Osteoblast (primary cell): ENCODE data around the gene FLNC. TPM values are rescaled to one million over a fixed set of nuclear protein-coding genes. Genes with fewer than 3 reads are reported as not detected.

Experiments
- DNase-seq: peaks from one replicate; pipeline ENCODE4 v3.0.0; 2011; ENCODE audit warnings: low spot score, mixed read lengths; ENCODE audit not compliant: insufficient read length; ENCODE audit errors: missing footprints
- H2AFZ ChIP-seq: 2 replicates; pipeline ENCODE4 v1.6.0; 2011; ENCODE audit warnings: mild to moderate bottlenecking, low read length
- H3K27ac ChIP-seq: 2 replicates; pipeline ENCODE4 v1.5.1; 2011; ENCODE audit warnings: mild to moderate bottlenecking, low read depth, low read length, moderate library complexity
- H3K27me3 ChIP-seq: 2 replicates; pipeline ENCODE4 v1.6.0; 2012; ENCODE audit warnings: mild to moderate bottlenecking, control low read depth, inconsistent platforms, low read length, moderate library complexity; ENCODE audit not compliant: insufficient read depth
- H3K36me3 ChIP-seq: 2 replicates; pipeline ENCODE4 v1.5.1; 2011; ENCODE audit warnings: mild to moderate bottlenecking, low read length, control low read depth, moderate library complexity; ENCODE audit not compliant: insufficient read depth
- H3K4me1 ChIP-seq: 2 replicates; pipeline ENCODE4 v1.5.1; 2011; ENCODE audit warnings: mild to moderate bottlenecking, low read length, control low read depth, moderate library complexity; ENCODE audit not compliant: insufficient read depth
- H3K4me2 ChIP-seq: 2 replicates; pipeline ENCODE4 v1.6.0; 2011; ENCODE audit warnings: mild to moderate bottlenecking, low read length; ENCODE audit not compliant: insufficient read depth
- H3K4me3 ChIP-seq: fragments of 200-600 bp; sonication (generic); 3 replicates; pipeline ENCODE4 v1.5.1; 2012; ENCODE audit warnings: mild to moderate bottlenecking, low read length, inconsistent platforms; ENCODE audit not compliant: insufficient read depth
- H3K79me2 ChIP-seq: 2 replicates; pipeline ENCODE4 v1.6.0; 2012; ENCODE audit warnings: mild to moderate bottlenecking, low read length, control low read depth, inconsistent platforms; ENCODE audit not compliant: insufficient read depth
- H3K9me3 ChIP-seq: 2 replicates; pipeline ENCODE4 v1.5.1; 2011; ENCODE audit warnings: low read depth, low read length, control low read depth
- H4K20me1 ChIP-seq: 2 replicates; pipeline ENCODE4 v1.6.0; 2012; ENCODE audit warnings: mild to moderate bottlenecking, low read length, control low read depth; ENCODE audit not compliant: insufficient read depth
- CTCF ChIP-seq: IDR thresholded peaks from 2 replicates; pipeline ENCODE4 v1.5.1; 2011; ENCODE audit warnings: mild to moderate bottlenecking, low read depth, low read length, moderate library complexity; ENCODE audit errors: extremely low read depth
- total RNA-seq: library from RNA; depleted of rRNA; stranded (reverse); fragments of >200 nt; gene quantifications from 2 replicates; pipeline ENCODE4 v1.2.3, GENCODE V29; 2012

The FLNC gene
- total RNA-seq, 1 donor, result 130 TPM

DNA sequence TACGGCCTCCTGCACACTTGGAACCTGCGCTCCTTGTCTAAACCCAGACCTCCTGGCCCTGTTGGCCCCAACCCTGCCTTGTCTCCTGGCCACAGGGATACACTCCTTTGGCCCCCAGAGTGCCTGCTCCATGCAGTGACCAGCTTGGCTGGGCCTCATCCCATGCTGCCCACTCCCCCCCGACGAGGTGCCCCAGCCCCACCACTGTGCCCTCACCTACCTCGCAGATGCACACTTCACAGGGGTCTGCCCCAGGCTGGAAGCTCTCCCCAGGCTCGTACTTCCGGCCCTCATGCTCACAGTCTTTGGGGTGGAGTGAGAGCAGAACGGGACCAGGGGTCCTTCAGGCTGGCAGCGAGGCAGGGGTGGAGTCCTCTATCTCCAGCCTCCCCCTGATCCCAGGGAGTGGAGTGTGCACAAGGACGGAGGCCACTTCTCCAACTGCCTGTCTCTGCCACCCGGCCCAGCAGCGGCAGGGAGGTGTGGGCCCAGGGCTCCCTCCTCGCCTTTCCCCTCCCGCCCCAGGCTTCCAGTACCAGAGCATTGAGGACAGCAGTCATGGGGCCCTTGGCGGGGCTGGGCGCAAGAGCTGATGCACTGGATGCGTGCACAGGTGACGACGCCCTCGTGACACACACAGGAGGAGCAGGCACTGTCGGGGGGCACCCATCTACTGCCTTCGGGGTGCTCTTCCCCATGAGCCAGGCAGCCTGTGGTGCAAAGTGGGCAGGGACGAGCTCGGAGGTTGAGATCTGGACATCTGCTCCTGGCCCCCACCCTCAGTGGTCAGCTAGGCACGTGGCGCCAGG, 54.6 kb downstream of the FLNC start:
- Histone ChIP-seq H3K4me2 (no peak overlapping the region), H3K36me3 (no peaks in the 10 kb centered on the region), H3K27me3 (peaks cover 6% of the 10 kb centered on the region), H3K4me1 (no peaks in the 10 kb centered on the region), H3K4me3 (no peak overlapping the region), H3K9me3 (no peaks in the 10 kb centered on the region), H4K20me1 (no peaks in the 10 kb centered on the region), H3K27ac (no peak overlapping the region), H2AFZ (no peak overlapping the region), H3K79me2 (no peaks in the 10 kb centered on the region)
- TF ChIP-seq CTCF, result no peak
- DNase-seq, result peak; percentile 78

GRCh38 chr7:128885370-128886187, 55.4 kb downstream of the FLNC start:
- DNase-seq, result peak; percentile 61
- TF ChIP-seq CTCF, result no peak
- Histone ChIP-seq H3K36me3 (no peaks in the 10 kb centered on the region), H3K79me2 (no peaks in the 10 kb centered on the region), H4K20me1 (no peaks in the 10 kb centered on the region), H2AFZ (no peak overlapping the region), H3K4me2 (no peak overlapping the region), H3K27ac (no peak overlapping the region), H3K9me3 (no peaks in the 10 kb centered on the region), H3K27me3 (peaks cover 13% of the 10 kb centered on the region), H3K4me1 (no peaks in the 10 kb centered on the region), H3K4me3 (no peak overlapping the region)

DNA sequence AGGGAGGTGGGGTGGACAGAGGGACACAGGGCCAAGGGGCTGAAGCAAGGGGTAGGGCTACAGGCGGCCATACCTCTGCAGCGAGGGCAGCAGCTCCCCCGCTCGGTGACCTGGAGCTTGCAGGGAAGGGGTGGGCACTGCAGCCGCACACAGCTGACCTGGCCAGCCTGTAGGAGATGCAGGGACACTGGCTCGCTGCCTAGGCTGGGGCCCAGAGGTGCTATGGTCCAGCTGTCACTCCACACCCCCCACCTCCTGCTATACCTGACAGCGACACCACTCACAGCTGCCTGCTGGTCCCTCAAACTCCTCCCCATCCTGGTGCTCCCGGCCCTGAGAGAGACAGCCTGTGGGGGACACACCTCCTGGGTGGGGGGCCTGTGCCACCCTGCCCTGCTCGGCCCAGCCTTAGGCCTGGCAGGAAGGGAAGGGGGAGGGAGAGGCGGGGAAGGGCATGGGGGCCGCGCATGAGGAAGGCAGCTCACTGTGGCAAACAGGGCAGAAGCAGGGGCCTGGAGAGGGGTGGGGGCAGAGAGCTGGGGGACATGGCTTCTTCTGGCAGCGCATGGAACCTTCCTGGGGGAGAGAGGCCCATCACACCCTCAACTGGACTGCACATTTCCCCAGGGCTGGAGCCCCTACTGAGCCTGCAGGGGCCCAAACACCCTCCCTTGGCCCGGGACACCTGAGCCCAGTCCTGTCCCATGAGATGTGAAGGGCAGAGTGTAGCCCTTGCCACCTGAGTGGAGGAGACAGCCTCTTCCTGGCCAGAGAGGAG, 56.4 kb downstream of the FLNC start:
- Histone ChIP-seq H3K79me2 (no peaks in the 10 kb centered on the region), H3K27me3 (peaks cover 16% of the 10 kb centered on the region), H3K4me1 (no peaks in the 10 kb centered on the region), H3K4me3 (no peak overlapping the region), H3K9me3 (no peaks in the 10 kb centered on the region), H2AFZ (no peak overlapping the region), H3K27ac (no peak overlapping the region), H3K36me3 (no peaks in the 10 kb centered on the region), H3K4me2 (no peak overlapping the region), H4K20me1 (no peaks in the 10 kb centered on the region)
- no peak for TF ChIP-seq CTCF
- DNase-seq, result peak; percentile 67
